Kidney (tissue), 14 donors: ENCODE results near the gene FAM221A. TPM values are rescaled to one million over a fixed set of nuclear protein-coding genes. Genes with fewer than 3 reads are reported as not detected.
A peak's percentile ranks its signal among the peaks of the same experiment; 100 is the strongest.

Experiments used
- DNase-seq, 5 donors: peaks; one replicate each; pipeline ENCODE4 v3.0.0-alpha.2; 2013 to 2020
- FAIRE-seq: peaks from 2 replicates; lab custom pipeline; 2012; peaks lifted over from hg19 to GRCh38; lab: Jason Lieb, UNC
- H3K27ac ChIP-seq, 2 donors: one replicate each; pipeline ENCODE4 v1.7.0; 2013; ENCODE audit warnings: low read depth in 2 of 2, low read length in 2 of 2, inconsistent platforms in 1 of 2
- H3K27me3 ChIP-seq: one replicate; pipeline ENCODE4 v1.7.1; 2013; ENCODE audit warnings: low read length, inconsistent platforms; ENCODE audit not compliant: control insufficient read depth, insufficient read depth
- H3K36me3 ChIP-seq, 3 donors: one replicate each; pipeline versions ENCODE4 v1.7.0 to v1.7.1; 2013; ENCODE audit warnings: low read length in 3 of 3, control low read depth in 1 of 3, inconsistent platforms in 1 of 3; ENCODE audit not compliant: insufficient read depth in 3 of 3, control insufficient read depth in 2 of 3
- H3K4me1 ChIP-seq, 3 donors: one replicate each; pipeline versions ENCODE4 v1.7.0 to v1.7.1; 2013; ENCODE audit warnings: low read length in 3 of 3, inconsistent platforms in 1 of 3, low read depth in 1 of 3; ENCODE audit not compliant: control insufficient read depth in 2 of 3, insufficient read depth in 2 of 3
- H3K4me3 ChIP-seq, 3 donors: one replicate each; pipeline versions ENCODE4 v1.7.0 to v1.8.1; 2013; ENCODE audit warnings: low read length in 3 of 3, control low read depth in 1 of 3, inconsistent platforms in 1 of 3
- H3K9ac ChIP-seq, 3 donors: one replicate each; pipeline versions ENCODE4 v1.7.0 to v1.7.1; 2013; ENCODE audit warnings: low read length in 3 of 3, control low read depth in 1 of 3, inconsistent platforms in 1 of 3
- H3K9me3 ChIP-seq, 3 donors: one replicate each; pipeline versions ENCODE4 v1.7.0 to v1.7.1; 2013; ENCODE audit warnings: low read length in 3 of 3, control low read depth in 1 of 3, inconsistent platforms in 1 of 3; ENCODE audit not compliant: control insufficient read depth in 2 of 3, insufficient read depth in 1 of 3
- intact Hi-C: fragments of 100-400 bp; cut with DNase I; formaldehyde crosslinking; loops from one replicate; pipeline ENCODE4 v1.11.1; 2022
- polyA plus RNA-seq: library from polyadenylated mRNA; stranded (reverse); fragments of 350-450 nt; fragmentation: Illumina TruSeq; extraction: RNeasy Lipid Tissue Mini Kit (QIAGEN cat#74804); gene quantifications from one replicate; pipeline ENCODE4 v1.2.3, GENCODE V29; 2014; ENCODE audit warnings: low read depth, low replicate concordance; ENCODE audit not compliant: insufficient read depth
- total RNA-seq: library from RNA; stranded (reverse); fragmentation: NEBNext Ultra II Directional; extraction: Animal tissue kit (Norgen Biotek cat#: 25700); gene quantifications from one replicate; pipeline ENCODE4 v1.2.1, GENCODE V29; 2021
- TF ChIP-seq, protein P1 (sequence below): IDR thresholded peaks from 3 replicates; pipeline ENCODE4 v1.5.1; 2012; ENCODE audit warnings: mild to moderate bottlenecking, moderate library complexity, borderline replicate concordance; ENCODE audit not compliant: insufficient read depth; ENCODE audit errors: extremely low read depth
- donor health status: control.
- donor health status: control.
- donor health status: control.
- donor health status: control.
- donor health status: control.
- donor health status: DM: yes; HTN: yes; CAD: no.
- donor health status: Normal renal cell carcinoma (clear cell type).

FAM221A gene
- total and polyA plus RNA-seq, 2 donors from 2014 or later = 8.6 to 8.7 TPM

DNA sequence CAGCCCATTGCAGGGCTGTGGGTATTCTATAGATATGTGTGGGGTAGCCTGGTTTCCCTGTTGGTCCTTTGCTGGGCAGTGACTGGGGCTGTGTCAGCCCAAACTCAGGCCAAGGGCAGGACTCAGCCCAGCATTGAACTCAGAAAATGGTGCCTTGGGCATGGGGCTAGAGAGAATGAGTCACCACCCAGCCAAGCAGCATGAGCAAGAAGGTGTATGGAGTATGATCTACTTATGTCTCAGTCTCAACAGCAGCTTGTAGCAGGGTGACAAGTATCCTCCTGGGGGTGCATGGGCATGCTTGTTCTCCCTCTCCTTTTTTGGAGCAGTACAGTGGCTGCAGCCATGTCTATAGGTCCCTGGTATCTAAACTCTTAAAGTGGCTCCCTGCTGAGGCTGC, 62.1 kb downstream of the FAM221A start:
- Histone ChIP-seq H3K36me3 (no peaks in the 10 kb centered on the region), H3K27me3 (no peaks in the 10 kb centered on the region), H3K9ac (no peak overlapping the region), H3K9me3 (peaks cover 0 to 22% (median 0%) of the 10 kb centered on the region in 3 donors), H3K27ac (no peak overlapping the region), H3K4me3 (no peak overlapping the region), H3K4me1 (no peaks in the 10 kb centered on the region)
- no peak for DNase-seq
- TF ChIP-seq, protein P1, sequence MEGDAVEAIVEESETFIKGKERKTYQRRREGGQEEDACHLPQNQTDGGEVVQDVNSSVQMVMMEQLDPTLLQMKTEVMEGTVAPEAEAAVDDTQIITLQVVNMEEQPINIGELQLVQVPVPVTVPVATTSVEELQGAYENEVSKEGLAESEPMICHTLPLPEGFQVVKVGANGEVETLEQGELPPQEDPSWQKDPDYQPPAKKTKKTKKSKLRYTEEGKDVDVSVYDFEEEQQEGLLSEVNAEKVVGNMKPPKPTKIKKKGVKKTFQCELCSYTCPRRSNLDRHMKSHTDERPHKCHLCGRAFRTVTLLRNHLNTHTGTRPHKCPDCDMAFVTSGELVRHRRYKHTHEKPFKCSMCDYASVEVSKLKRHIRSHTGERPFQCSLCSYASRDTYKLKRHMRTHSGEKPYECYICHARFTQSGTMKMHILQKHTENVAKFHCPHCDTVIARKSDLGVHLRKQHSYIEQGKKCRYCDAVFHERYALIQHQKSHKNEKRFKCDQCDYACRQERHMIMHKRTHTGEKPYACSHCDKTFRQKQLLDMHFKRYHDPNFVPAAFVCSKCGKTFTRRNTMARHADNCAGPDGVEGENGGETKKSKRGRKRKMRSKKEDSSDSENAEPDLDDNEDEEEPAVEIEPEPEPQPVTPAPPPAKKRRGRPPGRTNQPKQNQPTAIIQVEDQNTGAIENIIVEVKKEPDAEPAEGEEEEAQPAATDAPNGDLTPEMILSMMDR = no peak
- intact Hi-C loops = no loop called here
- no peak for FAIRE-seq

DNA sequence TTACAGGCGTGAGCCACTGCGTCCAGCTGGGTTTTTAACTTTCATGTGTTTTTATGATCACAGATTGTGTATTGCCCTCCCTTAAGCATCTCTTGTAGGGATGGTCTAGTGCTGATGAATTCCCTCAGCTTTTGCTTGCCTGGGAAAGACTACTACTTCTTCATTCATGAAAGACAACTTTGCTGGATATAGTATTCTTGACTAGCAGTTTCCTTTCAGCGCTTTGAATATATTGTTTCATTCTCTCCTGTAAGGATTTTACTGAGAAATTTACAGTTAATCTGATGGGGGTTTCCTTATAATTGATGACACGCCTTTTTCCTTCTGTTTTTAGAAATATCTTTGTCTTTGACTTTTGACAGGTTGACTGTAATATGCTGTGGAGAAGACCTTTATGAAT, 63.2 kb downstream of the FAM221A start:
- Histone ChIP-seq H3K27ac (no peak overlapping the region), H3K9ac (no peak overlapping the region), H3K4me3 (no peak overlapping the region), H3K27me3 (no peaks in the 10 kb centered on the region), H3K36me3 (no peaks in the 10 kb centered on the region), H3K4me1 (no peaks in the 10 kb centered on the region), H3K9me3 (peaks cover 0 to 22% (median 0%) of the 10 kb centered on the region in 3 donors)
- TF ChIP-seq, protein P1 = no peak
- DNase-seq (no peak), FAIRE-seq (no peak)
- intact Hi-C loops = no loop called here

DNA sequence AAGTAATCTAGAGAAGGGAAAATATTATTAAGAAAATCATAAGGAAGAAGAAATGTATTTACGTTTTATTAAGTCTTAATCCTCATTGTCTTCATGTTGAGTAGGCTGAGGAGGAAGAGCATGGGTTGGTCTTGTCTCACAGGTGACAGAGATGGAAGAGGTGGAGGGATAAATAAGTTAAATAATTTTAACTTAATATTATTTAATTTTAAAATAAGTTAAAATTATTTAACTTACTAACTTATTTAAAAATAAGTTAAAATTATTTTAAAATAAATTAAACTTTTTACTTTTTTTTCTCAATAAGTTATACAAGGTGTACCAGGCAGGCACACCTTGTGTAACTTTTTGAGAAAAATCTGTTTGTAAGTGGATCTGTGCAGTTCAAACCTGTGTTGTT, 66.6 kb downstream of the FAM221A start:
- Histone ChIP-seq H3K4me3 (no peak overlapping the region), H3K9me3 (peaks cover 0 to 22% (median 0%) of the 10 kb centered on the region in 3 donors), H3K27ac (no peak overlapping the region), H3K9ac (no peak overlapping the region), H3K36me3 (no peaks in the 10 kb centered on the region), H3K27me3 (no peaks in the 10 kb centered on the region), H3K4me1 (no peaks in the 10 kb centered on the region)
- DNase-seq (no peak), FAIRE-seq (peak; percentile 82)
- intact Hi-C loops = no loop called here
- TF ChIP-seq, protein P1 = no peak

DNA sequence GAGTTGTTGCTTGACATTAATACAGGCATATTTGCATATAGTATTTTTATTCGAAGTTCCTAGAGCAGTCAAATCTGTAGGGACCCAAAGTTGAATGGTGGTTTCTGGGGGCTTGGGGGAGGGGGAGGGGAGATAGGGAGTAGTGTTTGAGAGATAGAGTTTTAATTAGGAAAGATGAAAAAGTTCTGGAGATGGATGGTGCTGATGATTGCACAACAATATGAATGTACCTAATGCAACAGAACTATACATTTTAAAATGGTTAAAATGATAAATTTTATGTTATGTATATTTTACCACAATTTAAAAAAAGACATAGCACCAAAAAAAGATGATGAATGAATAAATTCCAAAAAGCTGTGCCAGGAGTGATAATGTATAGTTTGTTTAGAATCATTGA, 71.9 kb downstream of the FAM221A start:
- DNase-seq = no peak
- Histone ChIP-seq H3K27me3 (no peaks in the 10 kb centered on the region), H3K4me3 (no peak overlapping the region), H3K9ac (no peak overlapping the region), H3K36me3 (no peaks in the 10 kb centered on the region), H3K27ac (no peak overlapping the region), H3K9me3 (no peaks in the 10 kb centered on the region), H3K4me1 (no peaks in the 10 kb centered on the region)
- intact Hi-C loops = no loop called here
- no peak for FAIRE-seq
- TF ChIP-seq, protein P1 = no peak
